CD4-positive, alpha-beta T cell treated with Interleukin-2 at 100 ng/mL for 4 hours (primary cell): Measurements from ENCODE around the gene TAL1.

Experiments
- DNase-seq: peaks from one replicate; pipeline ENCODE4 v3.0.0-alpha.2; 2020; ENCODE audit warnings: low spot score

TAL1 gene

DNA sequence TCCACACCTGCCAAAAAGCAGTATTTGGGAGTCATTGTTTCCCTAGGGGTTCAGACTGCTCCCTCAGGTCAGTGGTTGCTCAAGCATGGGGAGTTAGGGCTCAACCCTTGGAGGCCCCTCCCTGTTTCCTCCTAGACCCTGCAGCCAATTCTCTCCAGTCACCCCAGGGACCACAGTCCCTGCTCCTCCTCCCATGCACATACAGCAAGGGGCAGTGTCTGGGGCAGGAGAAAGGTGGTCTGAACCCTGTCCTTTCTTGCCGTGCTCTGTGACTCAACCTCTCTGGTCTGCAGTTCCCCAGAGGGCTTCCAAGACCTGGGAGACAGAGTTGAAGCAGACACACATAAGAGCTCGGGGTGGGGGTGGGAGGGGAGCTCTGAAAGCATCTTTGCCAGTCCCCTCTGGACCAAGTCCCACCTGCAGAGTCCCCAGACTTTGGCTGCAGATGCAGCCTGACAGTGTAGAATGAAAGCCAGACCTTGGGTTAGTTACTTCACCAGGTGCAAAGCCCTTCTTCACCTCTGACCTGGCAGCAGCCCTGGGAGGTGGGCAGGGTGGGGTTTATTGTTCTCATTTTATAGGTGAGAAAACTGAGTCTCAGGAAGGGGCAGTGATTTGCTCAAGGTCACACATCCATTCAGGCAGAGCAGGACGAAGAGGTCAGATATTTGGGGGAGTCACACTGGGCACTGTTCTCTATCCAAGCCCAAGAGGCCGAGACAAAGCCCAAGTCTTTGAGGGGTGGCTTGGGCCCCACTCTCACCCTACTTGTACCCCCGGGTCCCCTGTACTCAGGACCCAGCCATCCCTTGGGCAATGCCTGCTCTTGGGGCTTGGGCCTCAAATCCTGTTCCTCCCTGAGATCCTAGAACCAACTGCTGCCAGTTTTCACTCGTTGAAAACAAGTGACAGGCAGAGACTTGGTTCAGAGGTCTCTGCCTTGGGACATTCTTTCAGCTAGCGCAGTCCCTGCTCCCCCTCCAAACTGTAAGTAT, 42.9 kb downstream of the TAL1 start:
- no peak for DNase-seq

DNA sequence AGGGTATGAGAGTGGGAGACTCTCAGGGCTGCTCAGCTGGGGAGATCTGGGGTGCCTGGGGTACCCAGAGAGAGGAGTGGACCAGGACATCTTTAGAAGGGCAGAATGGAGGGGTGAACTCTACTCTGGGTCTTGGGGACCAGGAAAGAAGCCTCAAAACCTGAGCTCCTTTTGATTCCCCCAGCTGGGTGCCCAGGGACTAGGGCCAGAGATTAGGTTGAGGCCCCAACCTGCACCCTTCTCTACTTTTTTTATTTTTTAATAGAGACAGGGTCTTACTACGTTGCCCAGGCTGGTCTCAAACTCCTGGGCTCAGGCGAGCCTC, 44.1 kb downstream of the TAL1 start:
- DNase-seq, result no peak

- DNase-seq, result no peak
Observed at GRCh38 chr1:47187231-47187925, 44.6 kb downstream of the TAL1 start.

GRCh38 chr1:47186267-47187185, 45.5 kb downstream of the TAL1 start:
- DNase-seq, result no peak

GRCh38 chr1:47184822-47185677, 47.0 kb downstream of the TAL1 start:
- no peak for DNase-seq

DNA sequence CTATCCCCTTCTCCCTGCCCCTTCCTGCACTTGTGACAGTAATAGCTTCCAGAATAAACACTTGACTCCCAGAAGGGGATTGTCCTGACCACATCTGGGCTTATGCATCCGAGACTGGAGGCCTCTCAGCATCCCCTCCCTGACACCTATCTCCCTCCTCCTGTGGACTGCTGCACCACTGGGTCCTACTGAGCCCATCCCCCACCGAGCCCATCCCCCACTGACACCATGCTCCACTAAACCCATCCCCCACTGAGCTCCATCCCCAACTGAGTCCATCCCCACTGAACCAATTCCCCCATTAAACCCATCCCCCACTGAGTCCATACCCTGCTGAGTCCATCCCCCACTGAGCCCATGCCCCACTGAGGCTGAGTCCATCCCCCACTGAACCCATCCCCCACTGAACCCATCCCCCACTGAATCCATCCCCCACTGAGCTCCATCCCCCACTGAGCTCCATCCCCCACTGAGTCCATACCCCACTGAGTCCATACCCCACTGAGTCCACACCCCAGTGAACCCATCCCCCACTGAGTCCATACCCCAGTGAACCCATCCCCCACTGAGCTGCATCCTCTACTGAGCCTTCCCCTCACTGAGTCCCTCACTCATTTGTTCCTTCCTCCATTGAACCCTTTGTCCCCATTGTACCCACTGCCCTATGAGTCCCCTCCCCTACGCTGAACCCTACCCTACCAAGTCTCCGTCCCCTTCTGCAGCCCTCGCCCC, 47.8 kb downstream of the TAL1 start:
- DNase-seq, result no peak

GRCh38 chr1:47183308-47184089, 48.5 kb downstream of the TAL1 start:
- no peak for DNase-seq

- no peak for DNase-seq
Observed at GRCh38 chr1:47182676-47183235, 49.3 kb downstream of the TAL1 start.

DNA sequence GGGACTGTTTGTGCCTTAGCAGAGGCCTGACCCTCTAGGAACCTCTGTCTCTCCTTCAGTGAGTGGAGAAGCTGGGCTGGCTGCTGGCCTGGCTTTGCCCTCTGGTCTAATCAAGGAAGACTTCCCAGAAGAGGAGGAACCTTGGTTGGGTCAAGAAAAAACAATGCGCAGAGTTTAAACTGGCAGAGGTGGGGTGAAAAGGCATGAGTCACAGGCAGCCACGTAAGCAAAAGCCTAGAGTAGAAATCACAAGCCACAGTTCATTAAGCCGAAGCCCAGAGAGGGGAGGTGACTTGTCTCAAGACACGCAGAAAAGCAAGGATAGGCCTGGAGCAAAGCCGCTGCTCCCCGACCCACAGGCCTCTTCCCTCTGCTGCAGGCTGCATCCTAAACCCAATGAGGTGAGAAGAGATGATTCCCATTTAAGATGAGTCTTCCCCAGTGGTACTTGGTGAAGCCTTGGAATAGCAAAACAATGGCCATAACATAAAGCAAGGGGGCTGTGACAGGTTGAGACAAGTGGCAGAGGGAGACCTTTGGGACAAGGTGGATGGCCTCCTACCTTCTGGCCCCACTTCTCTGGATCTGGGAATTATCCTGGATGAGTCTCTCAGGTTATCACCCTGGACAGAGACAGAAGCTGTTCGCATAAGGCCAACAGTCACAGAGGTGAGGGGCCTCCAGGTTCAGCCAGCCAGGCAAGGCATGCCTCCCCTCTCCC, 49.9 kb downstream of the TAL1 start:
- DNase-seq, result no peak

GRCh38 chr1:47181095-47181954, 50.7 kb downstream of the TAL1 start:
- DNase-seq, result no peak

GRCh38 chr1:47180603-47181094, 51.4 kb downstream of the TAL1 start:
- DNase-seq, result no peak

DNA sequence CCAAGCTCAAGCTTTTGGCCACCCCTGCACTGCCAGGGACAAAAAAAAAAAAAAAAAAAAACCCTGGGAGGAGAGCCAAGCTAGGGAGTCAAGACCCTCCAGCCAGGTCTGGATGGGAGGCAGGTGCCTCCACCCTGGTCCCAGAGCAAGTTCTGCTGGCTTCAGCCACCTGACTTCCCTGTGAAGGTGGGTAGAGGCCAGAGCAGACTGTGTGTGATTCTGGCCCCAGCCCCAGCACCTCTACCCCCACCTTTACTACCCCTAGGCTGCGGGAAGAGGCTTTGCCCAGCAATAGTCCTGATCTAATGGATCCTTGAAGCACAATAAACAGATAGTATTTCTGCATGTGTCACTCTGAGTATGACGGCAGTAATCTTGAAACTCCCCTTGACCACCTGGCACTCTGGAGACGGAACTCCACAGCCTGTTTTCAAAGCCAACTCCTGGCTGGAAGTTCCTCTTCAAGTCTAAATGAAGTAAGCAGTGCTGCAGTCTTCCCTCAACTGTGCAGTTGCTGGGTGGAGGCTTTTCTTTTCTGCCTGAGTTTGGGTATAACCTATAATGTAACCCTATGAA, 51.9 kb downstream of the TAL1 start:
- no peak for DNase-seq

DNA sequence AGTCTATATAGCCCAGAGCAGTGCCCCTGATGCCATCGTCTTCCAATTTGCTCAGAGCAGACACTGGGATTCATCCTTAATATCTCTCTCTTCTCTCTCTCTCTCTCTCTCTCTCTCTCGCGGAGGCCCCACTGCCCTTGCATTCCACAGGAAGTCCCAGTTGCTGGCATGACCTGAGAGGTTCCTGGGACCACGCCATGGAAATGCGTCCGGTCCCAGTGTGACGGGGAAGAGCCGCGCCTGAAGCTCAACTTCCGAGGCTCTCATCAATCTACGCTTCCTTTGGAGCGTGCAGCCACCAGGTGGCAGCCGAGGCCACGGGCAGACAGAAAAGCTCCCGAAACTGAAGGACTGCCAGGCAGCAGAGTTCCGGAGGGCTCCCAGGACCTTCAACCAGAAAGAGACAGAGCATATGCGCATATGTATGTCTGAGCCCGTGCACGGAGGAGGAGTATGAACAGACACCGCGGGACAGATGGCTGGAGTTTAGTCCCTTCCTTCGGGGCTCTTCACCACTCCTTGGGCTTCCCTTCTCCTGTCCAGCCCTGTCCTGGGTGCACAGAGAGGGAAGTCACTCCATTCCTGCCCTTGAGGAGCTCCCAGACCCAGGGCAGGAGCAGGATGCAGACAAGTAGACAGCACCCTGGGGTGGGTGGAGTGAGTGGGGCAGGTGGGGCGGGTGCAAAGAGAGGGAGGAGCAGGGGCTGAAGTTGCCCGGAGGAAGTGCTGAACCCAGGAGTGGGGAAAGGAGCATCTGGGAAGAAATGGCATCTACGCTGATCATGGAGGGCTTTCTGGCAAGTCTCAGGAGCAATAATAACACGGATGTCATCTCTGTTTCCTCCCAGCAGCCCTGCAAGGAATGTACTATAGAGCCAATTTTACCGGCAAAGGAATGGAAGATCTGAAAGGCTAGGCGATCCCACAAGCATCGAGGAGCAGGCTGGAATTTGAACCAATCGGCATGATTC, 52.7 kb downstream of the TAL1 start:
- peak; percentile 66 for DNase-seq

- no peak for DNase-seq
Observed at GRCh38 chr1:47178654-47179016, 53.4 kb downstream of the TAL1 start.

DNA sequence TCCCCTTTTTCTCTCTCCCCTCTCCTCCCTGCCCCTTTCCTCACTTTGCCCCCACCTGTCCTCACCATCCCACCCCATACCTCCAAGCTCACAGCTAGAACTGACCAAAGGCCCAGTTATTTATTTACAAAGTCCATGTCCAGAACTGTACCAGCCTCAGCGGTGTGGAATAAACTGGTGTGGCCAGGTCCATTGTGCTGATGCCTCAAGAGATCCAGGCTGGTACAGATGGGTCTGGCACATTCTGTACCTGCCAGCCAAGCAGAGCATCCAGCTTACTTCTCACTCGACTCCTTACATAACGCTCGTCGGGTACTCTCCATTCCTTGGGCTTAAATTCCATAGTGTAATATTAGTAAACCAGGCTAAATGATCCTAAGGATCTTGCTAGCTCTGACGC, 54.0 kb downstream of the TAL1 start:
- no peak for DNase-seq
